Keratinocyte (primary cell): ENCODE data around the gene CAPZB.

Experiments
- CTCF ChIP-seq, 3 experiments: IDR thresholded peaks in 1 of 3; conservative IDR thresholded peaks in 1 of 3; optimal IDR thresholded peaks in 1 of 3; 2 replicates in 2 of 3; 3 replicates in 1 of 3; pipeline versions ENCODE3 to v1.5.1; 2011; ENCODE audit warnings: low read length in 3 of 3, mild to moderate bottlenecking in 3 of 3, moderate library complexity in 2 of 3, control low read depth in 1 of 3, inconsistent platforms in 1 of 3; ENCODE audit not compliant: insufficient read depth in 2 of 3; ENCODE audit errors: extremely low read depth in 1 of 3
- EZH2 ChIP-seq: IDR thresholded peaks from one replicate; pipeline ENCODE4 v1.6.1; 2012; ENCODE audit warnings: inconsistent platforms, mild to moderate bottlenecking, low read length, moderate library complexity

DNA sequence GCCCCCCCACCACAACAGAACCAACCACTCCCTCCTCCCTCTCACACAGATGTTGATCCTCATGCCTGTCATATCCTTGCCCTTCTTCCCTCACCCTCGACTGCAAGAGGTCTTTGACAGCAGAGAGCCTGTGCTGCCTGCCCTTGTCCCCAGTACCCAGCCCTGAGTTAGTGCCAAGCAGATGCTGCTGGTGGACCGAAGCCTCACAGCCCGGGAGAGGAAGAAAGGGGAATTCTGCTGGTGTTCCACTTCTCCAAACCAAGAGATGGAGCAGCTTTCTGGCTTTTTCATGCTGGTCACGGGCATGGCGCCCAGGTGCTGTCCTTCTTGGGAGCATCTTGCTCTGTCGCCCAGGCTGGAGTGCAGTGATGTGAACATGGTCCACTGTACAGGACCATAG, 104.1 kb downstream of the CAPZB start:
- TF ChIP-seq CTCF (optimal IDR thresholded peaks at IDR 0.05 in 1 of 3, IDR thresholded peaks at IDR 0.05 in 1 of 3, conservative IDR thresholded peaks at IDR 0.05 in 1 of 3; ENCODE audit: extremely low read depth in 1 of 3, insufficient read depth in 2 of 3, low read length in 3 of 3) (no peak), EZH2 (no peak)
